Head of caudate nucleus (tissue), 42 donors: Measurements from ENCODE around the gene SLC25A25.

Source experiments
- DNase-seq, 42 donors: peaks; one replicate each; pipeline versions ENCODE4 v3.0.0 to v3.0.0-alpha.2; 2020 to 2021; ENCODE audit warnings: mixed read lengths in 7 of 42
- intact Hi-C: fragments of 100-400 bp; cut with DNase I; formaldehyde crosslinking; loops from one replicate; pipeline ENCODE4 v1.15.0; 2022

Gene SLC25A25

DNA sequence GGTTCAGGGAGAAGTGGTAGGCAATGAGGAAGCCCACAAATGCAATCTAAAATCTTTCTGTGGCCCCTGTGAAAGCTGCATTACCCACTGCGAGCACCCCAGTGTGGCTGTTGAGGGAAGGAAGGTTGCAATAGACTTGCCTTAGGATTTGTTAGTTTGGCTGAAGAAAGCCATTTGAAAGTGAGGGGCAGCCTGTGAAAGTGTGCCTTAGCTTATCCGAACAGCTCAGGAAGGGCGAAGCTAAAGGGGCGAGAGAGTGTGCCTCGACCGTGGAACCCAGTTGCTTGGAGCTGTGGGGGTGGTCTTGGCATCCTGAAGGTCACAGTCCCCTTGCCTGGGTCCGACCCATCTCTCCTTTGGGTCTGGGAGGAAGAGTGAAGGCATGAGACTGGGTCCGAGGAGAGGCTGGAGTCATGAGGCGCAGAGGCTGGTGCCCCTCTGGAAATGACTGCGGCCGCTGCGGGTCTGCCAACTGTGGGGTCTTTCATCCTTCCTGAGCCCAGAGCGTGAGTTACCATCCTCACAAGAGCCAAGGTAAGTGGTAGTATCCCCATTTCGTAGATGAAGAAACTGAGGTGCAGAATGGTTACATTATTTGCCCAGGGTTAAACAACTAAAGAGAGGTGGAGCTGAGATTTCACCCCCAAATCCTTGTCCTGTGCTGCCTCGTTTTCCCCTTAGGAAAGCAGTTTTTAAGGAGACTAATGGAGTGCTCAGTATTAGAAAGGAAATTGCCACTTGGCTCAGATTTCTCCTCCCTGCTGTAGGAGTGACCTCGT, 24.4 kb downstream of the SLC25A25 start:
- intact Hi-C loops = no loop called here
- no peak for DNase-seq

DNA sequence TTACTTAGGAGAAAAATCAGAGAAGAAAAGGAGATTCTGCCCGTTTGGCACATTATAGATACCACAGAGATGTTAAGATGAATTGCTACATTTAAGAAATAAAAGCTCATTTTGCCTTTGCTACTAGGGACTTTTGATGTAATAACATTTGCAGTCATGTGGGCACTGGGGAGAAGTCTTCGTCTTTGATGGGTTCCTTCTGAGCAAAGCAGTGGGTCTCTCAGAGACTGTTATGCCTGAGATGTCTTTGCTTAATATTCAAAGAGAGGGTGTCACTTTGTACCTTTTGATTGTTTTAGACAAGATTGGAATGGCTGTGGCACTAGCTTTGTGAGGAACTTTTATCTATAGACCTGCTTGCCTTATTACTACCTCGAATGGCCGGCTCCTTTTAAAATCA, 25.0 kb downstream of the SLC25A25 start:
- intact Hi-C loops = no loop called here
- no peak for DNase-seq

DNA sequence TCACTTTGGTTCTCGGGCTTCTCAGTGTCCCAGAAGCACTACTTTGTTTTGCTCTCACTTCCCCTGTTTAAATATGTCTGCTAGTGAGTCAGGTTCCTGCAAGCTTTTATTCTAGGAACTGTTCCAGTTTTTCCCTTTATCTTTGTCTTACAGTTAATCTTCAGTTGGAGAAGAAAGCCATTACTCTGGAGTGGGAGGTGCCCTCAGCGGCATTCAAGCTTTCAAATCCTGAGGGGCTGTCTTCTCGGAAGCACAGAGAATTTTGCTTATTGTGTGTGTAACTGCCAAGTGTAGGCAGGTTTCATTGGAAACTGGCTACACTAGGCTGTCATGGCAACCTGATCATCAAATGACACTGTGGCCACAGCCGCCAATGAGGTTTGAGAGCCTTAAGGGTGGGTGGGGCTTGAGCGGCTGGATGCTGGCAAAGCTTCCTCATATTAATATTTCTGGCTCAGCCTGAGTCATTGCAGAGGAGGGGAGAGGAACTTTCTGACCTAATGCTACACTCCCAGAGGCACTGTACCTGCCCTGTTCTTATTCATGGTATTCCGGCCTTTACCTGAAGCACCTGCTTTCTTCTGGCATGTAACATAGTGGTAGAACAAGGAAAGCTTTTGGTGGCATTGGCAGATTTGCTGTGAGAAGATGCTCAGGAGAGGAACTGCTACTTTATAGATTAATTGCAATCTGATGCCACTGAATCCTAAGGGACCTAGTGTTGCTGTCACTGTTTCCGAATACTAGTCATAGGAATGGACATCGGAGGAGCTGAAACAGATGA, 26.3 kb downstream of the SLC25A25 start:
- peak; percentile 73 to 97 (median 89) for DNase-seq
- intact Hi-C loops = no loop called here

DNA sequence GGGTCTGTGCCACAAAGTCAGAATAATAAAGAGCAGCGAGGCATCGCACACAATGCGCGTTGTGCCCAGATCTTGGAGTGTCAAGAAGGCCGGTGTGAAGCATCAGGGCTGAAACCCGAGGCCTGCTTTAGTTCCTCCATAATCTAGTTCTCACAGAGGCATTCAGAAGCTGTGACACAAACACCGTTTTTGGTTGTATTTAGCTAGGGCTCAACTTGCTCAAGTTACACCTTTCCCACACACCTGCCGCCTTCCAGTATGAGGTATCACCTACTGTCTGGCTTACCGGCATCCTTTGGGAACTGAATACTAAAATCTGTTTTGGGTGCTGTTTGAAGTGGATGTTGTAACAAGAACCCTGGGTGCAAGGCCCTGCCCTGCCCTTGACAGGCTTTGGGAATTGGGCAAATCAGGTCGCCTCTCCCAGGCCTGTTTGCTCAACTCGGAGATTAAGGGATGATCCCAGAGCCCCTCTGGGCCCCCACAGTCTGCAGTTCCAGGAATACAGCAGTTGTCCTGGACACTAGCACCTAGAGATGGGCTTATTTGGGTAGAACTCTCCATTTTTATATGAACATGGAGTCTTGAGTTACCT, 27.0 kb downstream of the SLC25A25 start:
- DNase-seq = no peak
- intact Hi-C loops = no loop called here

DNA sequence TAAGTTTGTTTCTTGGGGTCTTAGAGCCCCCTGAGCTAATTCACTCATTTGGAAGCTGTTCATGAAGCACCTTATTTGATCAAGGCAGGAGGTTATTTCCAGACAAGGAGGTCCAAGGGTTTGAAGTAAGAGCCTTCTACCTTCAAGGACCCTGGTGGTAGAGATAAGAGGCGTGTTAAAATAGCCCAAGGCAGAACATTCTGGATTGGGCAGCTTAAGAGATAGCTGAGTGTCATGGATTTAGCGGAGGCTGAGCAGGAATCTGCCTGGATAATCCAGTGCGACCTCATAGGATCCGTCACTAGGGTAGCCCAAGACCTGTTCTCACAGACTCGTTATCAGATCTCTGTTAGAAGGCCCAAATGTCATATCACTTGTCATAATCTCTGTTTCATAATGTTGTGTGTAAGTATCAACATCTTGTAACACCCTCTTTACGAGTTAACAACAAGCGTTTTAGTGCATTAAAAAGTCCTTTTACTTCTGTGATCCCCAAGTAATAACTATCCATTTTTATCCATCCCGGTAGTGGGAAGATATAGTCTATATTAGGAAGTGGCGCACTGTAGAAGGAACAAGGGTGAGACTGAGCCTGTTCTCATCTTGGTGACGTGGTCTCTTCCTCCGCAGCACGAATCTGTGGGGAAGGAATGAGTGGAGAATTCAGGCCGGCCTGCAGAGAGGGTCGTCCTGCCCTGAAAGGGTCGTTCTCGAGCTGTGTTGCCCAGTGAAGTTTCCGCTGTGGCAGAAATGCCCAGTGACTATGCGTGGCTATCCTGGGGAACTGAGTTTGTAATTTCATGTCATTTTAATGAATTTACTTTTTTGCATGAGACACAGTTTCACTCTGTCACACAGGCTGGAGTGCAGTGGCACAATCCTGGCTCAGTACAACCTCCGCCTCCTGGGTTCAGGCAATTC, 28.8 kb downstream of the SLC25A25 start:
- DNase-seq = peak in 10 of 42 donors; percentile 32 to 76 (median 58)
- intact Hi-C loops = no loop called here

DNA sequence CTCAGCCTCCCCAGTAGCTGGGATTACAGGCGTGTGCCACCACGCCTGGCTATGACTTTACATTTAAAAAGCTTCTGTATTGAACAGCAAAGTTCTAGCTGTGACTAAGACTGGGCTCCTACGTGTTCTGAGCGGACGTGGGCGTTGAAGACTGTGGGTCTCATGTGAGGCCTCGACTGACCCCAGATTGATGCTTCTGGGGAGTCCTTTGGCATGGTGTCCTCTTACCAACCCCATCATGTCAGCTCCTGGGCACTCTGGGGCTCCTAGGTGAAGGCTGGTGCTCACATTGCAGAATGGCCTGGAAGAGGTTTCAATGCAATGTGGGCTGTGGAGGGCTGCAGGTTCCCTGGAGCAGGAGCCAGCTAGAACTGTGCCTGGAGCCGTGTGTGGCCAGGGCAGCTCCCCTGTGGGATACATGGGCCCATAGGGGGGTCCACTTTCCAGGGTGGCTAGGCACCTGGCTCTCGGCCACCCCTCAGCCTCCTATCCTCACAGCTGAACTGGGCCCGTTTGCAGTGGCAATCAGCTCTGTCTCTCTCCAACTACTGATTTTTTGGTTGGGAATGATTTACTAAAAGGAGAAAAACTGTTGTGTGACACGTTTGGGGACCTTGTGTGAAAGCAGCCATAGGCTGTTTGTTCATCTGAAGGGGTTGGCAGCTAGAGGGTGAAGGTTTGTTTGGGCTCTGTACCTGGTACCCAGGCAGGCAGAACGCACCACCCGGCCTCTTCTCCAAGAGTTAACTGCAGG, 29.7 kb downstream of the SLC25A25 start:
- peak in 19 of 42 donors; percentile 25 to 78 (median 57) for DNase-seq
- intact Hi-C loops = no loop called here

DNA sequence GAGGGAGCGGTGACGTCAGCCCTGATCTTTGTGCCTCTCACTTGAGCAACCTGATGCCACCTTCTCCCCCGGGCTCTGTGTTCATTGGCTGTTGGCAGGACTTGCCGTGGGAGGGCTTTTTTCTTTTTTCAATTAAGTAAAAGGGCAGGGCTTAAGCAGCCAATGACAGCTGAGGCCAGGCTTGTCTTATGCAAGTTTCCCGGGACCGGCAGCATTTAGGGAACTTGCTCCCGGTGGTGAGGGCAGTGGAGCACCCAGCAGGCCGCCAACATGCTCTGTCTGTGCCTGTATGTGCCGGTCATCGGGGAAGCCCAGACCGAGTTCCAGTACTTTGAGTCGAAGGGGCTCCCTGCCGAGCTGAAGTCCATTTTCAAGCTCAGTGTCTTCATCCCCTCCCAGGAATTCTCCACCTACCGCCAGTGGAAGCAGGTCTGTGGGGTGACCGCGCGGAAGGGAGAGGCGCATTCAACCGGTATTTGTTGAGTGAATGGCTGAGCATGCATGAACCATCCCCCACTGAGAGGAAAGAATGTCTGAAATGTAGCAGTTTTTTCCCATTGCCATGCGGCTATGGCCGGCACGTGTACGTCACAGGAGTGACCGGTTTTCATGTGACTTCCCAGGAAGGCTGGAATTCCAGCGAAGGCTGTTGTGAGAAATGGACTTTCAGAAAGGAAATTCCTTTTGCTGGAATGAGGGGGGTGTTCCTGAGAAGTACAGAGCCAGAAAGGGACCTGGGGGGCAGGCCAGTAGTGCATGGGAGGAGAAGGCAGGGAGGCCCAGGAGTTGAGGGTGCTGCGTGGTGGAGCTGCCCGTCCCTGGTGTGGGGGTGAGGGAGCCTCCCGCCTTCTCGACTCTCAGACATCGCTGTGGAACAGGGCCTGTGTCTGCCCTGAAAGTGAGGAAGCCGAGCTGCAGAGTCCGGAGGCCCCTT, 30.5 kb downstream of the SLC25A25 start:
- DNase-seq = peak; percentile 69 to 99 (median 92)
- intact Hi-C loops = no loop called here

DNA sequence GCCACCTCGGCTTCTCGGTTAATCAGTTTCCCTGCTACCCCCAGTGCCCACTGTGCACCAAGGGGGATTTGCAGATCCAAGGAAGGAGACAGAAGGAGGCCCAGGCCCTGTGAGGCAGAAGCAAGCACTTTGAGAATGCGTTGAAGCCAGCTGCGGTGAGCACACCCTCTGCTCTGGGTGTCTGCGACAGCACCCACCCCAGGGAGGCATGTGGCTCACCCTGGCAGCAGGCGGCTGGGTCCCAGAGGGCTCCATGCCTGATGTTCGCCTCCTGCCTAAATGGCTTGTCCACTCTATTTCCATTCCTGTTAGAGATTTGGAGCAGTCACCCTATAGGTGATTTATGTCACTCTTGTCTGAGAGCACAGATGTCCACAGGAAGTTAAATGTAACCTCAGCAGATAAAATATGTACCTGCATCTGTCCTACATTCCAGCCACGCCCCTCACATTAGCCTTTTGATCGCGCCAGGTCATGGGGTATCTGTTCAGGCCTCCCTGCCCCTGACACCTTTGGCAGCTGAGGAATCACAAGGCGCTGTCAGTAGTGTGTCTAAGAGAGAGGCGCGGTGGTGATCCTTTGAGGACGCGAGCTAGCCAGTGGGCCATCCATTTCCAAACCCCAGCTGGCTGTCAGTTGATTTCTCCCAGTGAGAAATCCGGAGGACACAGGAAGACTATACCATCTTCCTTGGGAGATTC, 31.3 kb downstream of the SLC25A25 start:
- DNase-seq = peak in 6 of 42 donors; percentile 40 to 68 (median 50)
- intact Hi-C loops = no loop called here

DNA sequence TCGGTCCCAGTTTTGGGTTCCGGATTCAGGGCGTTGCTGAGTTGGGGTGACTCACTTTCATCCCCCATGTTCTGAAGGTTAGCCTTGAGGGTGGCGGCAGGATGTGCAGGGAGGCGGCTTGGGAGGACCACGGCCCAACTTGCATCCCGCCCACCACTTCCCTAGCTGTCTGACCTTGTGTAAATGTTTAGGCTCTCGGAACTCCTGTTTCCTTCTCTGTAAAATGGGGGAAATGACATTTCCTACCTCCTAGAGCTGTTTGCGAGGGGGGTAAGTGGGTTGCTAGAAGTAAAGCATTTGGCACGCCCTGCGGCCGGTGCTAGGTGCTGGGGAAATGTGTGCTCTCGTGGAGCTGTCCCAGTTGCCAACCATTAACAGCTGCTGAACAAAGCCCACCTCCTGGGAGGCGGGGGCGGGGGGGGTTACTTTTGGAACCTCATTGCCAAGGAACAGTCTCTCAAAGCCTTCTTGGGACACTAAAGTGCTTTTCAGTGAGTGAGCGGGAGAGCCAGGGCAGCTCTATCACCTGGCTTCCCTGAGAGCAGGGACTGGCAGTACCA, 32.0 kb downstream of the SLC25A25 start:
- DNase-seq = peak in 1 of 42 donors; percentile 35
- intact Hi-C loops = no loop called here

DNA sequence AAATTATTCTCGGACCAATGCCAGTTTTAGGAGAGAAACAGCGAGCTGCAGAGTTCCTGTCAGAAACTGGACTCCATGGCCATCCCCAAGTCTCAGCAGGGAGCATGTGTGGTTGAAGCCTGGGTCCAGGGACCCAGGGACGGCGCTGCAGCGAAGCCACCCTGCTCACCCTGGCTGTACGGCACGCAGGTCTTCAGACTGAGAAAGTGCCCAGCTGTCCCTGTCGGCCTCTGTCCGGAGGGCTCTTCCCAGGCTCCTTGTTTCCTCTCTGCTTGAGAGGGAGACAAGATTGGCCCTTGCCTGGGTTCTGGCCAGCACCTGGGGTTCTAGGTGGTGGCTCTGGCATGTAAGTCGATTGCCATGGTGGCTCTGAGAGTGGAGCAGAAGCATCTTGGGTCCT, 32.5 kb downstream of the SLC25A25 start:
- DNase-seq = no peak
- intact Hi-C loops = no loop called here

DNA sequence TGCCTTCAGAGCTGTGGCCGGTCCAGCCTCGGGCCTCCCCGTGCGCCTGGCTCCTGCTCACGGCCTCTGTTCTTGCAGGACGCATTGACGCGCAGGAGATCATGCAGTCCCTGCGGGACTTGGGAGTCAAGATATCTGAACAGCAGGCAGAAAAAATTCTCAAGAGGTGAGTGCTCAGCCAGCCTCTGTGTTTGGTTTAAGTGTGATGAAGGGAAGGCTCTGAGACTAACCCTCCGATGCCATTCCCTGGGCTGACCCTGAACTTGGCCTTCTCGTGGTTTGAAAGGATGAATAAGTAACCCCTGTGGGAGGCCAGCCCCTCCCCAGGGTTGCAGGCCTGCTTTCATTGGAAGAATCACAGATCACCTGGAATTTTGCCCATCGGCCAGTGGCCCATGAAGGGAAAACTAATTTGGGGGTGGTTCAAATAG, 33.2 kb downstream of the SLC25A25 start:
- no peak for DNase-seq
- intact Hi-C loops = no loop called here

DNA sequence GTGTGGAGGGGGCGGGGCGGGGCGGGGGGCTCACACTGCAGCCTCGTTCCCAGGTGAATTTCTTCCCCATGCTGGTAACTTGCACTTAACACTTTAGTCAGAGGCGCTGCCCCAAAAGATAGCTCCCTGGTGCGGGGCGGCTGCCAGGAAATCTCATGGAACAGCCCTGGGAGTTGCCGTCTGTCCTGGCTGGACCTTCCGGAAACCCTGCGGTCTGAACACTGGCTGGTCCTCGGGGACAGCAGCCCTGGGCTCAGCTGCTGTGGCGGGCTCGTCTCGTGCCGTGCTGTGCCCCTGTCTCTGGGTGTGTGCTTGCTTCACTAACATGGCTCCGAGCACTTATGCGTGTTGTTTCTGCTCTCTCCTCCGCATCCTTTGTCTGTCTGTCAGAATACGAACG, 33.7 kb downstream of the SLC25A25 start:
- intact Hi-C loops = no loop called here
- DNase-seq = peak in 1 of 42 donors; percentile 25

DNA sequence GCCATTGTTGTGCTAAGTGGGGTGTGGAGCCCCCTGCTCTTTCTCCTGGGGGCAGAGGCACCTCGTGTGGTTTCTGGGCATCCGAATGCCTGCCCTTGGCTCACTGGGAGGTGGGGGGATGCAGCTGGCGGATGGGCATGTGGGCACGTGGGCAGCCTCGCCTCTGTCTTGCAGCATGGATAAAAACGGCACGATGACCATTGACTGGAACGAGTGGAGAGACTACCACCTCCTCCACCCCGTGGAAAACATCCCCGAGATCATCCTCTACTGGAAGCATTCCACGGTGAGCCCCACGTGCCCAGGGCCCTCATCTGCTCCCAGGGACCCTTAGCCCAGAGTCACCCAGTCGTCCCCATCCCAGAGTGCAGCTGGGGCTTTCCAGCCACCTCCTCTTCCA, 34.2 kb downstream of the SLC25A25 start:
- no peak for DNase-seq
- intact Hi-C loops = no loop called here

DNA sequence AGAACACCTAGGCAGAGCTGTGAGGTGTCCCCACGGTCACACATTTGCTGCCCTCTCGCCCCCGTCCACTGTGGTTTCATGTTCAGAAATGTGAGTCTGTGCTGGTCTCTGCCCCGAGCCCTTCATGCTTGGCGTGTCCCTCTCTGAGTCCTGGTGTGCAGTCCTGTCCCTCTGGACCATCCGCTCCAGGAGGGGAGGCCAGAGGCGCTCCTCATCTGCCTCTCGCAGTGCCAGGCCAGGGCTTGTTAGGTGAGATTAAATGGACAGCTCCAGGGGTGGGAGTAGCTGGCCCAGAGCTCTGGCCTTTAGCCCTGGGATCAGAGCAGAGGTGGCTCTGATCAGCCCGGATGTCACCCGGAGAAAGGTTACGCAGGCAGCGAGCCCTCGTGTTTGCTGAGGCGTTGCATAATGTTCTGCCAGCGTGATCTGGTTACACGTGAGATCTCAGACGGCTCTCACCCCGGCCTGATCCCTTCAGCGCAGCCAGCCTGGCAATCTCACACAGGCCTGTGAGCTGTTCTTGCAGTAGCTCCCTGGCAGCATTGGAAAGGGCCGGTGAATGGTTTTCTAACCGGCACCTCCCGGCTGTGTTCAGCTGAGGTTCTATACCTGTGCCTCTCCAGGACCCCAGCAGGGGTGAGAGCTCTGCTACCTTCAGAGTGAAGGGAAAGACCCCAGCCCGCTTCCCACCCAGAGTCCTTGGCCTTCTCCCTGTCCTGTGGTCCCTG, 35.0 kb downstream of the SLC25A25 start:
- peak in 39 of 42 donors; percentile 48 to 90 (median 71) for DNase-seq
- intact Hi-C loops = no loop called here

DNA sequence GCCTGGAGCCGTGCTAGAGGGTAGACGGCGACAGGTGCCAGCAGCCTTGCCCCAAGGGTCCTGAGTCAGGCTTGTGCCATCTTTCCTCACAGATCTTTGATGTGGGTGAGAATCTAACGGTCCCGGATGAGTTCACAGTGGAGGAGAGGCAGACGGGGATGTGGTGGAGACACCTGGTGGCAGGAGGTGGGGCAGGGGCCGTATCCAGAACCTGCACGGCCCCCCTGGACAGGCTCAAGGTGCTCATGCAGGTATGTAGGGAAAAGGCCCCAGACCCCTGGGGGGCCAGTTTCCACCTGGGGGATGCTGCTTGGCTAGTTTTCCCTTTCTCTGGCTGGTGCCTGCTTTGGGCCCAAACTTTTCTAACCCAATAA, 35.5 kb downstream of the SLC25A25 start:
- intact Hi-C loops = no loop called here
- DNase-seq = peak in 7 of 42 donors; percentile 46 to 60 (median 52)

DNA sequence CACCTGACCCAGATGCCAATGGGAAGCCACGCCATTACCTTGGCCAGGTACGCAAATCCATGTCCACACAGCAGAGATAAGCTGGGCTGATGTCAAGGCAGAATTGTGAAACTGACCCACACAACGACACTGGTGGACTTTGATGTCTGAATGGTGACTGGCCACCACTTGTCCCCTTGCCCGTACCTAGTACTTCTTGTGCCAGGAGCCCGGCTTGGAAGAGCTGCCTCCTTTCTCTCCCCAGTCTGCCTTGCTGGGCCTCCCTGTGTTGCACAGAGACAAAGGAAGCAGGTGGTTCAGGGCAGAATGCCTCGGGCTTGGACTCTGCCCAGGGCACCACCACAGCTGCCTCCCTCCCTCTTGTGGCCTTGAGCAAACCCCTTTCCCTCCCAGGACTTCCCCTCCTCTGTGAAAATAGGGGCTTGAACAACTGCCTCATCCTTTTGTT, 36.2 kb downstream of the SLC25A25 start:
- DNase-seq = no peak
- intact Hi-C loops = no loop called here
